Transverse colon (tissue), 3 donors: ENCODE results near the gene ACSL4.

ENCODE experiments used
- EP300 ChIP-seq: sonication (generic); formaldehyde crosslinking; IDR thresholded peaks from one replicate; pipeline ENCODE4 v1.6.1; 2017; ENCODE audit warnings: antibody characterized with exemption, low read depth
- POLR2A ChIP-seq: fragments of 450-650 bp; IDR thresholded peaks from one replicate; pipeline ENCODE4 v1.6.1; 2016; ENCODE audit warnings: antibody characterized with exemption, mild to moderate bottlenecking, moderate library complexity
- TF ChIP-seq, protein P1 (sequence below), 5 experiments: fragments of 200-600 bp in 3 of 5; fragments of 450-650 bp in 2 of 5; sonication (generic) in 3 of 5; IDR thresholded peaks; 1 replicate in 2 of 5; 2 replicates in 3 of 5; pipeline ENCODE4 v1.5.1; 2016 to 2017; ENCODE audit warnings: antibody characterized with exemption in 5 of 5, inconsistent platforms in 3 of 5, mild to moderate bottlenecking in 2 of 5, moderate library complexity in 1 of 5

GRCh38 chrX:109643687-109644086 lies 89.4 kb downstream of the ACSL4 start:
- TF ChIP-seq, protein P1, sequence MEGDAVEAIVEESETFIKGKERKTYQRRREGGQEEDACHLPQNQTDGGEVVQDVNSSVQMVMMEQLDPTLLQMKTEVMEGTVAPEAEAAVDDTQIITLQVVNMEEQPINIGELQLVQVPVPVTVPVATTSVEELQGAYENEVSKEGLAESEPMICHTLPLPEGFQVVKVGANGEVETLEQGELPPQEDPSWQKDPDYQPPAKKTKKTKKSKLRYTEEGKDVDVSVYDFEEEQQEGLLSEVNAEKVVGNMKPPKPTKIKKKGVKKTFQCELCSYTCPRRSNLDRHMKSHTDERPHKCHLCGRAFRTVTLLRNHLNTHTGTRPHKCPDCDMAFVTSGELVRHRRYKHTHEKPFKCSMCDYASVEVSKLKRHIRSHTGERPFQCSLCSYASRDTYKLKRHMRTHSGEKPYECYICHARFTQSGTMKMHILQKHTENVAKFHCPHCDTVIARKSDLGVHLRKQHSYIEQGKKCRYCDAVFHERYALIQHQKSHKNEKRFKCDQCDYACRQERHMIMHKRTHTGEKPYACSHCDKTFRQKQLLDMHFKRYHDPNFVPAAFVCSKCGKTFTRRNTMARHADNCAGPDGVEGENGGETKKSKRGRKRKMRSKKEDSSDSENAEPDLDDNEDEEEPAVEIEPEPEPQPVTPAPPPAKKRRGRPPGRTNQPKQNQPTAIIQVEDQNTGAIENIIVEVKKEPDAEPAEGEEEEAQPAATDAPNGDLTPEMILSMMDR (IDR thresholded peaks at IDR 0.05): no peak
- no peak for TF ChIP-seq POLR2A
- TF ChIP-seq EP300: no peak
